Choroid plexus epithelial cell (primary cell): ENCODE data around the gene PLCE1.
A peak's percentile ranks its signal among the peaks of the same experiment; 100 is the strongest.

Experiments
- DNase-seq: peaks from one replicate; pipeline ENCODE4 v3.0.0-alpha.2; 2010; ENCODE audit warnings: low read depth
- H3K4me3 ChIP-seq: 2 replicates; pipeline ENCODE4 v1.5.1; 2011; ENCODE audit warnings: low read depth, mild to moderate bottlenecking, control low read depth, low read length, moderate library complexity
- CTCF ChIP-seq: conservative IDR thresholded peaks from 2 replicates; pipeline ENCODE4 v1.5.1; 2011; ENCODE audit warnings: low read depth, mild to moderate bottlenecking, control low read depth, inconsistent platforms, low read length, moderate library complexity

PLCE1 gene

GRCh38 chr10:93993782-93994437 is at the start of gene PLCE1:
Gene PLCE1 (plus strand): TSS chr10:93993931. CDS start chr10:94031047, 37,116 bp downstream.
- TF ChIP-seq CTCF: no peak
- peak within 1 kb of the TSS; percentile 76 for H3K4me3 ChIP-seq
- peak; percentile 14 for DNase-seq

- H3K4me3 ChIP-seq: no peak overlapping the region
- TF ChIP-seq CTCF: no peak
- DNase-seq: peak; percentile 7
Measured at GRCh38 chr10:93945819-93946218, 47.9 kb upstream of the PLCE1 start.

- TF ChIP-seq CTCF: no peak
- H3K4me3 ChIP-seq: no peak overlapping the region
- peak; percentile 93 for DNase-seq
Measured at GRCh38 chr10:93947055-93947454, 46.7 kb upstream of the PLCE1 start.

- H3K4me3 ChIP-seq: no peak overlapping the region
- TF ChIP-seq CTCF: no peak
- peak; percentile 58 for DNase-seq
Measured at GRCh38 chr10:93947524-93947923, 46.2 kb upstream of the PLCE1 start.

- no peak overlapping the region for H3K4me3 ChIP-seq
- no peak for TF ChIP-seq CTCF
- DNase-seq: no peak
Measured at GRCh38 chr10:93951905-93952304, 41.8 kb upstream of the PLCE1 start.

GRCh38 chr10:93954299-93954698 is 39.4 kb upstream of the PLCE1 start:
- no peak for DNase-seq
- TF ChIP-seq CTCF: no peak
- no peak overlapping the region for H3K4me3 ChIP-seq

GRCh38 chr10:93954726-93955363 is 38.9 kb upstream of the PLCE1 start:
- peak; percentile 60 for DNase-seq
- H3K4me3 ChIP-seq: no peak overlapping the region
- no peak for TF ChIP-seq CTCF
